Measurements from ENCODE around the gene ANKIB1.
"Not testable (repeated sequence)": the region's sequence is repeated elsewhere in the genome, so short reads cannot be mapped to it uniquely, and the experiment has no call there.

ANKIB1 gene

GRCh38 chr7:92325173-92325572, 79.4 kb downstream of the ANKIB1 start:
- FAIRE-seq (no peak), DNase-seq (ENCODE audit: low spot score) (no peak)

GRCh38 chr7:92325858-92326257, 80.1 kb downstream of the ANKIB1 start:
- DNase-seq (ENCODE audit: low spot score) (no peak), FAIRE-seq (no peak)

GRCh38 chr7:92330835-92331438, 85.2 kb downstream of the ANKIB1 start:
- no peak for DNase-seq (ENCODE audit: low spot score)
- FAIRE-seq: no peak

GRCh38 chr7:92331508-92331907, 85.7 kb downstream of the ANKIB1 start:
- no peak for DNase-seq (ENCODE audit: low spot score)
- no peak for FAIRE-seq

DNA sequence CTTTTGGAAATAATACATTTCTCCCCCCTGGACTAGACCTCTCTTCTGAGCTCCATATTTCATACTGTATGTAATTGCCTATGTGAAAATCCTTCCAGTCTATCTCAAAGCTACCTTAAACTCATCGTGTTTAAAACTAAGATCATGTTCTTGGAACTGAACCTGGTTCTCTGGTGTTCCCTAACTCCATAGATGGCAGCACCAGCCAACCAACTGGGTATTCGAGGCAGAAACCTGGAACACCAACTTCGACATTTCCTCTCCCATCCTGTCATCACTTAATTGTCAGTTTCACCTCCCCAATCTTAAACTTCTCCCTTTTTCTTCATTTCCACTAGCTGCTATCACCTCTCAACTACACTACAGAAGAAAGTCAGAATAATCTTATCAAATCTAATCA, 87.0 kb downstream of the ANKIB1 start:
- FAIRE-seq (no peak), DNase-seq (ENCODE audit: low spot score) (no peak)

- DNase-seq (ENCODE audit: low spot score) (no peak), FAIRE-seq (no peak)
Observed at GRCh38 chr7:92333866-92334265, 88.1 kb downstream of the ANKIB1 start.

DNA sequence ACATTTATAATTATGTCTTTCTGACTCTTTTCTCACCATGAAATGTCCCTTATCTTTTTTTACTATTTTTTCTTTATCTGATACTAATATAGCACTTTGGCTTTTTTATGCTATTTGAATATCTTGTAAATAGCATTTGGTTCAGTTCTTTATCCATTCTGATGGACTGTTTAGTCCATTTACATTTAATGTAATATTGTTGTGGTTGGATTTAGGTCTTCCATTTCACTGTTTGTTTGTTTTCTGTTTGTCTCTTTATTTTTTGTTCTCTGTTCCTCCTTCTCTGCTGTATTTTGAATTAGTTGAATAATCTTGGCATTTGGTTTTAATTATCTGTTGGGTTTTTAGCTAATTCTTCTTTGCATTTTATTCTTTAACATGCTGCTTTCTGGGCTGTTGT, 89.8 kb downstream of the ANKIB1 start:
- FAIRE-seq (no peak), DNase-seq (ENCODE audit: low spot score) (no peak)

- FAIRE-seq (no peak), DNase-seq (ENCODE audit: low spot score) (no peak)
Observed at GRCh38 chr7:92336662-92337340, 91.0 kb downstream of the ANKIB1 start.

- no peak for DNase-seq (ENCODE audit: low spot score)
- no peak for FAIRE-seq
Observed at GRCh38 chr7:92340016-92340415, 94.2 kb downstream of the ANKIB1 start.

DNA sequence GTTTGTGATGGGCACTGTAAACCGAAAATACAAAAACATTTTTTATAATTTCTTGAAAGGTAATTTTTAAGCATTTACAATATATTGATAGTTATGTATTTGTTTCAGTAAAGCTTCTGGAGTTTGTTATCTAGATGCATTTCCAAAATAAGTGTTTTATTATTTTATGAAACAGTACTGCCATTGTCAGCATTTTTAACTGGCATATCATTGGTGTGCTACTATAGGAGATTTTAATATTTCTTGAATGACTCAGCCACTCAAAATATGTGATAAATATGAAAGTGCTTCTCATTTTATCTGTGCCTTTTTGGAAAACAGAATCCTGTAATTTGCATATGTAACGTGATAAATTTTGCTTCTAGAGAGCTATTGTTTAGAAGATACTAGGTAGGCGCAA, 97.9 kb downstream of the ANKIB1 start:
- FAIRE-seq (no peak), DNase-seq (ENCODE audit: low spot score) (no peak)

- DNase-seq (ENCODE audit: low spot score): no peak
- FAIRE-seq: no peak
Observed at GRCh38 chr7:92352009-92352408, 106.2 kb downstream of the ANKIB1 start.

- DNase-seq (ENCODE audit: low spot score) (no peak), FAIRE-seq (no peak)
Observed at GRCh38 chr7:92354214-92354613, 108.4 kb downstream of the ANKIB1 start.

GRCh38 chr7:92356406-92356805, 110.6 kb downstream of the ANKIB1 start:
- no peak for FAIRE-seq
- DNase-seq (ENCODE audit: low spot score): no peak

DNA sequence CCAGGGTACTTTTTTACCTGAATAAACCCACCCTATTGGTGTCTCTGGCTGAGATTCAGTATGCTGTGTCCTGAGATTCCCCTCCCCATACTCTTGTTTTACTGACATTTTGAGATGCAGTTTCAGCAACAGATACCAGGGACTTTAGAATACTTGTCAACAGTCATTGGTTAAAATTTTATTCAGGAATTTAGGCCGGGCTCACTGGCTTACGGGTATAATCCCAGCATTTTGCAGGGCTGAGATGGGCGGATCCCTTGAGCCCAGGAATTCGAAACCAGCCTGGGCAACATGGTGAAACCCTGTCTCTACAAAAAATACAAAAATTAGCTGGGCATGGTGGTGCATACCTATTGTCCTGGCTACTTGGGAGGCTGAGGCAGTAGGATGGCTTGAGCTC, 111.5 kb downstream of the ANKIB1 start:
- FAIRE-seq: no peak
- DNase-seq (ENCODE audit: low spot score): no peak

DNA sequence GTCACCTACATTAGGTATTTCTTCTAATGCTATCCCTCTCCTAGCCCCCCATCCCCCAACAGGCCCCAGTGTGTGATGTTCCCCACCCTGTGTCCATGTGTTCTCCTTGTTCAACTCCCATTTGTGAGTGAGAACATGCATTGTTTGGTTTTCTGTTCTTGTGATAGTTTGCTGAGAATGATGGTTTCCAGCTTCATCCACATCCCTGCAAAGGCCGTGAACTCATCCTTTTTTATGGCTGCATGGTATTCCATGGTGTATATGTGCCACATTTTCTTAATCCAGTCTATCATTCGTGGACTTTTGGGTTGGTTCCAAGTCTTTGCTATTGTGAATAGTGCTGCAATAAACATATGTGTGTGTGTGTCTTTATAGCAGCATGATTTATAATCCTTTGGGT, 113.4 kb downstream of the ANKIB1 start:
- FAIRE-seq; DNase-seq (ENCODE audit: low spot score): not testable (repeated sequence)

GRCh38 chr7:92359801-92360200, 114.0 kb downstream of the ANKIB1 start:
- FAIRE-seq (peak; percentile 42), DNase-seq (ENCODE audit: low spot score) (no peak)

DNA sequence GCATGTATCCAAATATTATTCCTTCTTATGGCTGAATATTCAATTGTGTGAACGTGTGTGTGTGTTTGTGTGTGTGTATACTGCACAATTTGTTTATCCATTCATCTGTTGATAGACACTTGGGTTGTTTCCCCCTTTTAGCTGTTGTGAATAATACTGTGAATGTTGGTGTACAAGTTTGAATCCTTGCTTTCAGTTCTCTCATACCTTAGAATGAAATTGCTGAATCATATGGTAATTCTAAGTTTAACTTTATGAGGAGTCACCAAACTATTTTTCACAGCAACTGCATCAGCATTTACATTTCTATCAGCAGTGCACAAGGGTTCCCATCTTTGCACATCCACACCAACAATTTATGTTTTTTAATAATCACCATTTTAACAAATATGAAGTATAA, 114.6 kb downstream of the ANKIB1 start:
- no peak for DNase-seq (ENCODE audit: low spot score)
- FAIRE-seq: peak; percentile 81

GRCh38 chr7:92362131-92362530, 116.4 kb downstream of the ANKIB1 start:
- DNase-seq (ENCODE audit: low spot score) (no peak), FAIRE-seq (no peak)

DNA sequence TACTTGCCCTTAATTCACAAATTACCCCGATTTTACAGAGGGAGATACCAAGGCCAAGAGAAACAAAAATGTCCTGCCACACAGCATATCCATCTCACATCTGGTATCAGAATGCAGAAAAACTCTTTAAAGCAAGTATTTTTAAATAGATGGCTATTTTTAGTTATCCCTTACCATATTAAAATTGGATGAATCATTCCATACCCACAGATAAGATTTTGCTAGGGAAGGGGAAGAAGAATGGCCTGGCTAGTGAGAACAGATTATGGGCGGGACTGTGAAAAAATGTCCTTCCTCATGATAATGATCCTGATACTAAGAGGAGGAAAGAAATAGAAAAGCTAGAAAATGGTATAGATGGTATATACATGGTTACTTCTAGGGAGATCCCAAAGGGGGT, 121.0 kb downstream of the ANKIB1 start:
- DNase-seq (ENCODE audit: low spot score) (no peak), FAIRE-seq (no peak)

DNA sequence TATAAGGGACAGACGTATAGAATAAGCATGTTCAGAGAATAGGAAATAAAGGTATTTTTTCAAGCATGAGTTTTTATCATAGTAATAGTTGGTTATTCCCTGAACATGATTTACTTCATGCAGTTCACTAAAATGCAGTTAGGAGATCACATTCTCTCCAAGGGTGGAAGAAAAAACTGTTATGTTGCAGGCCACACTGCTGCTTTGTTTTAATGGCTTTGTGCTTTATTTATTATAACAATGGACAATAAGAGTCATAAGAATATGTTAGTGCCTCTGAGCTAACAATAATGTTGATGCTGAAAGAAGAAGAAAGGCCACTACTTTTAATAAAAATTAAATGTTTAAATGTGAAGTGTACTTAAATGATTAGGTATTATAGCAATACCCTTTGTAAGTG, 123.0 kb downstream of the ANKIB1 start:
- DNase-seq (ENCODE audit: low spot score): no peak
- no peak for FAIRE-seq

GRCh38 chr7:92375013-92375412, 129.2 kb downstream of the ANKIB1 start:
- FAIRE-seq (no peak), DNase-seq (ENCODE audit: low spot score) (no peak)

DNA sequence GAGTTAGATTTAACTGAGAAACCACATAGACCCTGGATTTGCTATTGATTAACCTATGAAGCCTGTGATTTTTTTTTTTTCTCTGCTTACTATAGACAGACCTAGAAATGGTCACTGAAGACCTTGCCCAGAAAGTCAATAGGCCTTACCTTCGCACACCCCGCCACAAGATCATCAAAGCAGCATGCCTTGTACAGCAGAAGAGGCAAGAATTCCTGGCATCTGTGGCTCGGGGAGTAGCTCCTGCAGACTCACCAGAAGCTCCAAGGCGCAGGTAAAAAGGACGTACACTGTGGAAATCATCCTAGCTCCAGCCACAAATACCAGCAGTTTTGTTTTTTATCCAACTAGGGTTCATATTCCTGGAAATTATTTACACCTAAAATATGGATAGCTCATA, 145.3 kb downstream of the ANKIB1 start:
- DNase-seq (ENCODE audit: low spot score) (no peak), FAIRE-seq (no peak)

GRCh38 chr7:92397542-92397941, 151.8 kb downstream of the ANKIB1 start:
- DNase-seq (ENCODE audit: low spot score): no peak
- FAIRE-seq: no peak

Data from urothelium cell line (cell line).